DOHH2 (cell line): ENCODE results near the gene MMP2.
A peak's percentile ranks its signal among the peaks of the same experiment; 100 is the strongest.

Source experiments
- H3F3A ChIP-seq: fragments of 200-600 bp; sonication (generic), shearing (Covaris generic); 2 replicates; pipeline ENCODE4 v1.6.0; 2016; ENCODE audit warnings: antibody characterized with exemption, mild to moderate bottlenecking; ENCODE audit not compliant: control insufficient read depth, insufficient read depth
- H3K27ac ChIP-seq: fragments of 200-600 bp; sonication (generic); 2 replicates; pipeline ENCODE4 v1.5.1; 2014; ENCODE audit warnings: low read depth, mild to moderate bottlenecking, low read length, moderate library complexity
- H3K27me3 ChIP-seq: fragments of 200-600 bp; sonication (generic); 2 replicates; pipeline ENCODE4 v1.6.1; 2014; ENCODE audit warnings: mild to moderate bottlenecking, low read length, mixed read lengths; ENCODE audit not compliant: control insufficient read depth
- H3K36me3 ChIP-seq: fragments of 200-600 bp; sonication (generic); 2 replicates; pipeline ENCODE4 v1.6.1; 2014; ENCODE audit warnings: mild to moderate bottlenecking, low read length, moderate library complexity, mixed read lengths; ENCODE audit not compliant: control insufficient read depth
- H3K4me1 ChIP-seq: fragments of 200-600 bp; sonication (generic); 2 replicates; pipeline ENCODE4 v1.6.1; 2014; ENCODE audit warnings: mild to moderate bottlenecking, low read length, mixed read lengths; ENCODE audit not compliant: control insufficient read depth
- H3K4me2 ChIP-seq: fragments of 200-600 bp; sonication (generic); 2 replicates; pipeline ENCODE4 v1.6.0; 2014; ENCODE audit warnings: mild to moderate bottlenecking, low read length, moderate library complexity
- H3K4me3 ChIP-seq: fragments of 200-600 bp; sonication (generic); 2 replicates; pipeline ENCODE4 v1.5.1; 2014; ENCODE audit warnings: mild to moderate bottlenecking, low read length, mixed read lengths
- H3K79me2 ChIP-seq: fragments of 200-600 bp; sonication (generic); 2 replicates; pipeline ENCODE4 v1.6.1; 2014; ENCODE audit warnings: mild to moderate bottlenecking, low read length, mixed read lengths; ENCODE audit not compliant: control insufficient read depth
- H3K9me2 ChIP-seq: fragments of 200-600 bp; sonication (generic); replicated peaks from 2 replicates; pipeline ENCODE4 v1.6.1; 2014; ENCODE audit warnings: mild to moderate bottlenecking, low read length, mixed read lengths; ENCODE audit not compliant: control insufficient read depth
- H3K9me3 ChIP-seq: fragments of 200-600 bp; sonication (generic); 2 replicates; pipeline ENCODE4 v1.6.1; 2014; ENCODE audit warnings: antibody characterized with exemption, low read length, mixed read lengths; ENCODE audit not compliant: control insufficient read depth, insufficient read depth
- H4K20me1 ChIP-seq: fragments of 200-600 bp; sonication (generic); 2 replicates; pipeline ENCODE4 v1.6.0; 2014; ENCODE audit warnings: low read depth, mild to moderate bottlenecking, antibody characterized with exemption, low read length, moderate library complexity; ENCODE audit not compliant: control insufficient read depth, insufficient read depth
- CTCF ChIP-seq: fragments of 200-600 bp; sonication (generic); IDR thresholded peaks from one replicate; pipeline ENCODE4 v1.5.1; 2014; ENCODE audit warnings: antibody characterized with exemption, mild to moderate bottlenecking, low read depth, low read length; ENCODE audit not compliant: poor library complexity, severe bottlenecking
- EZH2phosphoT487 ChIP-seq: fragments of 200-600 bp; sonication (generic); IDR thresholded peaks from 2 replicates; pipeline ENCODE4 v1.6.1; 2017; ENCODE audit warnings: borderline replicate concordance, mild to moderate bottlenecking, antibody characterized with exemption, low read length, moderate library complexity, mixed read lengths

MMP2 gene

GRCh38 chr16:55462241-55462640 lies 16.8 kb upstream of the MMP2 start:
- H3K9me3 ChIP-seq, result no peaks in the 10 kb centered on the region

GRCh38 chr16:55464375-55464774 lies 14.6 kb upstream of the MMP2 start:
- TF ChIP-seq EZH2phosphoT487, result no peak
- Histone ChIP-seq H4K20me1 (no peaks in the 10 kb centered on the region), H3K9me3 (no peaks in the 10 kb centered on the region), H3K79me2 (no peaks in the 10 kb centered on the region), H3K4me1 (no peaks in the 10 kb centered on the region), H3K27ac (no peak overlapping the region), H3K4me3 (no peak overlapping the region), H3F3A (no peaks in the 10 kb centered on the region), H3K27me3 (no peaks in the 10 kb centered on the region), H3K9me2 (no peaks in the 10 kb centered on the region), H3K36me3 (no peaks in the 10 kb centered on the region), H3K4me2 (no peak overlapping the region)

More at GRCh38 chr16:55462241-55462640, 16.8 kb upstream of the MMP2 start:
- no peaks in the 10 kb centered on the region for H4K20me1 ChIP-seq
- no peak overlapping the region for H3K27ac ChIP-seq
- H3K4me2 ChIP-seq, result no peak overlapping the region
- H3K36me3 ChIP-seq, result no peaks in the 10 kb centered on the region
- no peaks in the 10 kb centered on the region for H3F3A ChIP-seq
- H3K9me2 ChIP-seq, result no peaks in the 10 kb centered on the region
- TF ChIP-seq EZH2phosphoT487 (no peak), CTCF (no peak)
- no peak overlapping the region for H3K4me3 ChIP-seq
- no peaks in the 10 kb centered on the region for H3K27me3 ChIP-seq
- no peaks in the 10 kb centered on the region for H3K79me2 ChIP-seq
- no peaks in the 10 kb centered on the region for H3K4me1 ChIP-seq

DNA sequence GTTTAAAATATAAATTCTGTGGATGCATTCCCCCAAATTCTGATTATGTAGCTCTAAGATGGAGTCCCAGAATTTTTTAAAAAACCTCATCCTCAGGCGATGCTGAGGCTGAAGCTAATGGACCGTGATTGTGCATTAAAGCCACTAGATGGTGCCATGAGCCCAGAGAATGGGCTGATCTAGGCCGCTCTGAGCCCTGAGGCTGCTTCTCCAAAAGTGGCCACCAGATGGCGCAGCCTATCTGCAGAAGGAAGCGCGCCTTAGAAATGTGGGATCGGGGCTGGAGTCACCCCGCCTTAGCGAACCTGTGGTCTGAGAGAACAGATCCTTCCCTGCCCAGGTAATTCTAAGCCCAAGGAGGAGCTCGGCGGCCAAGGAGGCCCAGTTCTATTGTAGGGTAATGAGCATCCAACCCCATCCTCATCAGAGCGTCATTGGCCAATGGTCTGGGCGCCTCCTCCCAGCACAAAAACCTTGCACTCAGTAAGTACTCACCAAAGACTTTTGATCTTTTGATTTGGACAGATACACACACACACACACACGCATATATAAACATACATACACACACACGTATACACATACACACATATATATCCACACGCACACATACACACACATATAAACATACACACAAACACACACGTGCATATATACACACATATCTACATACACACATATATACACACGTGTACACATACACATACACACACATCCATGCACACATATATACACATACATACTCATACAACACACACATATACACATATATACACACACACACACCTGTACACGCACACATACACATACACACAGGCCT lies 13.7 kb upstream of the MMP2 start:
- H3K79me2 ChIP-seq, result no peaks in the 10 kb centered on the region
- no peaks in the 10 kb centered on the region for H4K20me1 ChIP-seq
- H3K4me2 ChIP-seq, result no peak overlapping the region
- H3K4me3 ChIP-seq, result no peak overlapping the region
- H3K9me3 ChIP-seq, result no peaks in the 10 kb centered on the region
- H3F3A ChIP-seq, result no peaks in the 10 kb centered on the region
- H3K27ac ChIP-seq, result no peak overlapping the region
- TF ChIP-seq CTCF (peak; percentile 99), EZH2phosphoT487 (no peak)
- H3K4me1 ChIP-seq, result no peaks in the 10 kb centered on the region
- no peaks in the 10 kb centered on the region for H3K27me3 ChIP-seq
- no peaks in the 10 kb centered on the region for H3K36me3 ChIP-seq
- no peaks in the 10 kb centered on the region for H3K9me2 ChIP-seq

DNA sequence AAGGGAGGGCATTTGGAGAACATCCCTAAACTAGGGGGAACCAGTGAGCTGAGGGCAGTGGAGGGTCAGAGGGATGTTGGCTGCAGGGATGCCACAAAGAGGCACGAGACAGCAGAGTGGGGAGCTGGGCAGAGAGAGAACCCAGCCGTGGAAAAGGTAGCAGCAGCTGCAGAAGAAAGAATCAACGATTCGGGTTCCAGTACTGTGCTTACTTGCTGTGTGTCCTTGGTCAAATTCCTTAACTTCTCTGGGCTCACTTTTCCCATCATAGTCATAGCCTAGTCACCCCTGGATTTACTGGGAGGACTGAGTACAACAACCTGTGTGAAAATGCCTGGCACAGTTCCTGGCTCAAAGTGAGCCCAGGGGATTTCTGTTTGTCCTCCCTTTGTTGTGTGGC lies 12.8 kb upstream of the MMP2 start:
- Histone ChIP-seq H3K36me3 (no peaks in the 10 kb centered on the region), H3K4me2 (no peak overlapping the region), H3K27me3 (no peaks in the 10 kb centered on the region), H3K27ac (no peak overlapping the region), H3K4me1 (no peaks in the 10 kb centered on the region), H3K9me2 (no peaks in the 10 kb centered on the region), H3K79me2 (no peaks in the 10 kb centered on the region), H4K20me1 (no peaks in the 10 kb centered on the region), H3K9me3 (no peaks in the 10 kb centered on the region), H3F3A (no peaks in the 10 kb centered on the region), H3K4me3 (no peak overlapping the region)
- TF ChIP-seq EZH2phosphoT487, result no peak
- TF ChIP-seq CTCF, result no peak
